Dermis blood vessel endothelial cell (primary cell): Measurements from ENCODE around the gene HGS. TPM values are rescaled to one million over a fixed set of nuclear protein-coding genes. Genes with fewer than 3 reads are reported as not detected.
A peak's percentile ranks its signal among the peaks of the same experiment; 100 is the strongest.

Source experiments
- DNase-seq: peaks from one replicate; pipeline ENCODE4 v3.0.0; 2010
- total RNA-seq: library from RNA; depleted of rRNA; stranded (reverse); fragments of >200 nt; gene quantifications from 2 replicates; pipeline ENCODE4 v1.2.3, GENCODE V29; 2014

The HGS gene
- total RNA-seq, 1 donor from 2014 or later: 59.7 TPM

- DNase-seq: no peak
Measured at GRCh38 chr17:81706232-81706611, 22.4 kb downstream of the HGS start.

- no peak for DNase-seq
Measured at GRCh38 chr17:81706757-81707624, 23.2 kb downstream of the HGS start.

- DNase-seq: no peak
Measured at GRCh38 chr17:81707725-81708646, 24.2 kb downstream of the HGS start.

- DNase-seq: no peak
Measured at GRCh38 chr17:81708739-81709185, 25.0 kb downstream of the HGS start.

GRCh38 chr17:81710514-81711308, 26.9 kb downstream of the HGS start:
- DNase-seq: peak; percentile 28

GRCh38 chr17:81711814-81712467, 28.1 kb downstream of the HGS start, which contains the start of gene SLC25A10:
SLC25A10 (plus strand) TSS chr17:81712284; CDS start chr17:81712427, 143 bp downstream.
- peak; percentile 83 for DNase-seq

GRCh38 chr17:81712468-81713003, 28.7 kb downstream of the HGS start:
- DNase-seq: peak; percentile 53

GRCh38 chr17:81713004-81713555, 29.3 kb downstream of the HGS start:
- no peak for DNase-seq

GRCh38 chr17:81713556-81714411, 30.0 kb downstream of the HGS start:
- DNase-seq: no peak

- DNase-seq: no peak
Measured at GRCh38 chr17:81714412-81715106, 30.7 kb downstream of the HGS start.

- DNase-seq: no peak
Measured at GRCh38 chr17:81715107-81715871, 31.5 kb downstream of the HGS start.

- DNase-seq: no peak
Measured at GRCh38 chr17:81715872-81716673, 32.3 kb downstream of the HGS start.

- no peak for DNase-seq
Measured at GRCh38 chr17:81716674-81716996, 32.8 kb downstream of the HGS start.

- no peak for DNase-seq
Measured at GRCh38 chr17:81717049-81717765, 33.4 kb downstream of the HGS start.

- no peak for DNase-seq
Measured at GRCh38 chr17:81717766-81718089, 33.9 kb downstream of the HGS start.

- DNase-seq: no peak
Measured at GRCh38 chr17:81719410-81720266, 35.8 kb downstream of the HGS start.
